Measurements from ENCODE around the gene DCXR. TPM values are rescaled to one million over a fixed set of nuclear protein-coding genes. Genes with fewer than 3 reads are reported as not detected.
A peak's percentile ranks its signal among the peaks of the same experiment; 100 is the strongest.

The DCXR gene
- total and polyA plus RNA-seq, 2 experiments from 2014 or later, result 86.9 to 137 TPM

GRCh38 chr17:82050152-82050760 is 12.8 kb upstream of the DCXR start:
- Histone ChIP-seq H3K4me2 (peak overlapping the region; percentile 89; the same call in 1 of the 2 replicates), H3K36me3 (ENCODE audit: insufficient read depth) (no peaks in the 10 kb centered on the region), H3K27ac (ENCODE audit: low read depth) (no peak overlapping the region), H4K20me1 (replicated peaks; ENCODE audit: insufficient read depth) (peaks cover 8% of the 10 kb centered on the region; the same call in 1 of the 2 replicates), H3K79me2 (replicated peaks; ENCODE audit: insufficient read depth) (peaks cover 9% of the 10 kb centered on the region; the same call in 1 of the 2 replicates), H3K27me3 (ENCODE audit: insufficient read depth) (no peaks in the 10 kb centered on the region), H3K9me2 (ENCODE audit: insufficient read depth) (no peaks in the 10 kb centered on the region), H2AFZ (no peak overlapping the region), H3K4me1 (ENCODE audit: insufficient read depth) (no peaks in the 10 kb centered on the region), H3K4me3 (peak overlapping the region; percentile 74; the same call in 1 of the 2 replicates), H3F3A (replicated peaks; ENCODE audit: low read depth) (0 out of 2 replicates have a peak, but pooled peaks cover 6% of the 10 kb centered on the region)
- Mint-ChIP-seq H3K9me3 (no peaks in the 10 kb centered on the region), H3K27ac (no peak overlapping the region), H3K36me3 (ENCODE audit: low read depth) (peaks cover 14% of the 10 kb centered on the region), H3K4me1 (no peaks in the 10 kb centered on the region; the same call in 2 of the 3 replicates), H3K27me3 (ENCODE audit: insufficient read depth, low read depth, poor library complexity) (peaks cover 13% of the 10 kb centered on the region), H3K4me3 (peak overlapping the region; percentile 86)
- ATAC-seq, result no peak
- no peak for DNase-seq (ENCODE audit: low spot score)
- no peak for TF ChIP-seq CTCF (conservative IDR thresholded peaks at IDR 0.05; ENCODE audit: low read depth in 2 of 2)
- TF ChIP-seq ZNF462 (CRISPR knock-in tag; IDR thresholded peaks at IDR 0.05), result no peak
- TF ChIP-seq EZH2 (IDR thresholded peaks at IDR 0.05; ENCODE audit: low read depth, unreplicated experiment), result no peak
- no peak for TF ChIP-seq CREB1 (CRISPR knock-in tag; IDR thresholded peaks at IDR 0.05; ENCODE audit: low read depth)
- no peak for TF ChIP-seq REST (IDR thresholded peaks at IDR 0.05; ENCODE audit: unreplicated experiment)
- TF ChIP-seq JUNB (IDR thresholded peaks at IDR 0.05; ENCODE audit: unreplicated experiment), result no peak
- no peak for TF ChIP-seq ZNF331 (CRISPR knock-in tag; IDR thresholded peaks at IDR 0.05; ENCODE audit: low read depth)
- TF ChIP-seq POLR2AphosphoS5 (IDR thresholded peaks at IDR 0.05; ENCODE audit: low read depth), result no peak
- TF ChIP-seq EZH2phosphoT487 (IDR thresholded peaks at IDR 0.05; ENCODE audit: unreplicated experiment), result no peak
- TF ChIP-seq NANOG (IDR thresholded peaks at IDR 0.05; ENCODE audit: borderline replicate concordance), result no peak
- TF ChIP-seq ZNF114 (CRISPR knock-in tag; IDR thresholded peaks at IDR 0.05), result no peak

Measured in GM23338 (cell line).